ENCODE results near the gene FAM163A.

GRCh38 chr1:179745131-179745611 is 2.1 kb downstream of the FAM163A start:
- TF ChIP-seq CTCF (IDR thresholded peaks at IDR 0.05), result no peak
- TF ChIP-seq POLR2A (IDR thresholded peaks at IDR 0.05), result no peak
